Umbilical cord (tissue), 2 donors: Measurements from ENCODE around the gene SEL1L2. TPM values are rescaled to one million over a fixed set of nuclear protein-coding genes. Genes with fewer than 3 reads are reported as not detected.

ENCODE experiments used
- DNase-seq: peaks from one replicate; pipeline ENCODE4 v3.0.0-alpha.2; 2015; ENCODE audit warnings: low spot score
- total RNA-seq: library from RNA; depleted of rRNA; stranded (reverse); fragments of >200 nt; gene quantifications from one replicate; pipeline ENCODE4 v1.2.3, GENCODE V29; 2014; ENCODE audit warnings: low replicate concordance; ENCODE audit not compliant: insufficient read depth

Gene SEL1L2
- total RNA-seq, 1 donor from 2014 or later: 13.7 TPM

- DNase-seq: no peak
Observed at GRCh38 chr20:13817342-13817741, 173.1 kb downstream of the SEL1L2 start.

- no peak for DNase-seq
Observed at GRCh38 chr20:13816757-13817156, 173.7 kb downstream of the SEL1L2 start.

- no peak for DNase-seq
Observed at GRCh38 chr20:13814672-13815071, 175.7 kb downstream of the SEL1L2 start.

- no peak for DNase-seq
Observed at GRCh38 chr20:13813910-13814309, 176.5 kb downstream of the SEL1L2 start.

- no peak for DNase-seq
Observed at GRCh38 chr20:13810446-13810845, 180.0 kb downstream of the SEL1L2 start.

- DNase-seq: no peak
Observed at GRCh38 chr20:13809855-13810254, 180.6 kb downstream of the SEL1L2 start.

GRCh38 chr20:13809373-13809772 is 181.0 kb downstream of the SEL1L2 start:
- no peak for DNase-seq

- DNase-seq: peak; percentile 93
Observed at GRCh38 chr20:13800728-13801134, 189.7 kb downstream of the SEL1L2 start.

- DNase-seq: no peak
Observed at GRCh38 chr20:13799974-13800373, 190.4 kb downstream of the SEL1L2 start.

Other genes starting within 250 kb of the SEL1L2 start
- gene ESF1, start 205.7 kb downstream of the SEL1L2 start, total RNA-seq: 16.1 TPM
- 23.6 TPM for gene NDUFAF5, start 205.6 kb downstream of the SEL1L2 start, total RNA-seq
- 69.6 TPM for gene MACROD2, start 4.9 kb upstream of the SEL1L2 start, total RNA-seq